Neural cell (in vitro differentiated cells): ENCODE results near the gene RTN4.

Experiments
- CTCF ChIP-seq: fragments of 450-650 bp; IDR thresholded peaks from 2 replicates; pipeline ENCODE4 v1.5.1; 2014; ENCODE audit warnings: antibody characterized with exemption, mild to moderate bottlenecking, moderate library complexity; ENCODE audit not compliant: poor library complexity, severe bottlenecking
- REST ChIP-seq: IDR thresholded peaks from 2 replicates; pipeline ENCODE4 v1.6.1; 2012; ENCODE audit warnings: borderline replicate concordance

GRCh38 chr2:54975598-54976492 is 74.4 kb downstream of the RTN4 start:
- TF ChIP-seq CTCF, result no peak
- no peak for TF ChIP-seq REST
